HG03378 (cell line): ENCODE measurements around the gene GLRA1.
"Not testable (repeated sequence)": the region's sequence is repeated elsewhere in the genome, so short reads cannot be mapped to it uniquely, and the experiment has no call there.

Experiments
- ATAC-seq: cut with Tn5 transposase; IDR thresholded peaks from one replicate; pipeline ENCODE4 v1.9.1; 2021; ENCODE audit warnings: mild to moderate bottlenecking, moderate library complexity; ENCODE audit not compliant: unreplicated experiment

GLRA1 gene

DNA sequence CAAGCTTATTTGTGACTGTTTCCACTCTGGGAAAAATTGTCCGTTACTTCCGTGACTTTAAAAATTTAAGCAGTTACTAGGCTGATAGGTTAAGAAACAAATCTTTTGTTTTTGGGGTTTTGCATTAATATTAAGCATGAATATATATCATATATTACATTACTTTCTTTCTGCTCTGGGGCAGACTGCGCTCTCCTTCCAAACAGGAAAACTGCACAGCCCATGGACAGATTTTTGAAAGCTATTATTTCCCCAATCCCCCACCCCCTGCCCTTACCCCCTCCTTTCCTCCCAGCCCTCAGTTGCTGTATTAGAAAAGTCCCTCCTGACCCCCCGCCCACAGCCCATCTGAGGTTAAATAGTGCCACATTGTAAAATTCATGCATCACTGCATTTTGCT lies 102.5 kb downstream of the GLRA1 start:
- ATAC-seq: no peak

- no peak for ATAC-seq
Measured at GRCh38 chr5:151820903-151821302, 103.7 kb downstream of the GLRA1 start.

GRCh38 chr5:151820271-151820670 lies 104.4 kb downstream of the GLRA1 start:
- ATAC-seq: no peak

- ATAC-seq: no peak
Measured at GRCh38 chr5:151819830-151820229, 104.8 kb downstream of the GLRA1 start.

GRCh38 chr5:151815051-151815450 lies 109.6 kb downstream of the GLRA1 start:
- no peak for ATAC-seq

DNA sequence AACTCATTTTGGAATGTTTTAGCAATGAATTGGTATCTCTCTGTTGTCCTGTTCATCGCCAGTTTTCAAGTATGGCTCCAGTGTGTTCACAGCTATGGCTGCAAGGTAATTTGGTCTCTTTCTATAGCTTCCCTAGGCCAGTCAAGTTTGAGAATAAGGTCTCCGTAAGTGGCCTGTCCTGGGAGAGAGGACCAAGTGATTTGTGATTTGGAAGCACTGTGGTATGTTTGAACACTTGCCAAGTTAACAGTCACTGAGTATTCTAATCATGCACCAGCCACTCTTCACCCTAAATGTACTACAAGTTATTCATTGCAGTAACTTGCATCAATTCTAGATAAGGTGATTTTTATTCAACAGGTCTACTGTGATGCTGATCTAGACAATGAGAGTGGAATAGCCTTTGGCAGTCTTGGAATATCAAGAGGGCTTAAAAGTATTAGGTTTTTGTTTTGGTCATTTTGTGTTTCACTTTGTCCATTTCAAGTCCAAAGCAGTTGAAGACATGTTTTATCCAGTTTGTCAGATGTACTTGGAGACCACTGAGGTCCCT lies 111.8 kb downstream of the GLRA1 start:
- no peak for ATAC-seq

DNA sequence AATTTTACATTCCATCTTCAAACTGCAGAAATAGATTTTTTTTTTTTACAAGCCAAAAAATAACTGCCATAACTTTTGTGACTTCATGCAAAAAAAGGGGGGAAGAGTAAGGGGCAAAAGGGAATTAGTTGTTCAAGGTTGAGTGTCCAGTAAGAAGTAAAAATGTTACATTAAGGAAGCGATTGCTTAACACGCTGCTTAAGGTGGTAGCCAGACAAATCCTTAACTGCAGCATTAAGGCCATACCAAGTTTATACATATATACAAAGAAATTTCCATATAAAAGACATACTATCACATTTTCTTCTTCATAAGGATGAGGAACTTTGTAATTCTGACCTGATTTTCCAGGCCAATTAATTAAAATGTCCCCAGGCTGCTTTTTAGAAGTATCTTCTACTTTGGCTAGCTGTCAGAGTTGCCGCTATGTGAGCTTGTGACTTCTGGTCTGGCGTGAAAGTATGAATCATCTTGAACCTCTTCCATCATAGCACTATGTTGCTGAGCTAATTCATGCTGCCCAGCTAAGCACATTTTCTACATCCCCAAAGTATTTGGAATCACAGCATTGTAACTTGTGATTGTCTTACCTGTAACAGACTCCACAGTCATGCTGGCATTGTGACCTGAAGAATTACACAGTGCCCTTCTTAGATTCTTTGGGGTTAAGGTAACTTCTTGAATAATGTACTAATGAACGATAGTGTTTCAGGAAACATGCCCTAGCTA lies 112.9 kb downstream of the GLRA1 start:
- no peak for ATAC-seq

DNA sequence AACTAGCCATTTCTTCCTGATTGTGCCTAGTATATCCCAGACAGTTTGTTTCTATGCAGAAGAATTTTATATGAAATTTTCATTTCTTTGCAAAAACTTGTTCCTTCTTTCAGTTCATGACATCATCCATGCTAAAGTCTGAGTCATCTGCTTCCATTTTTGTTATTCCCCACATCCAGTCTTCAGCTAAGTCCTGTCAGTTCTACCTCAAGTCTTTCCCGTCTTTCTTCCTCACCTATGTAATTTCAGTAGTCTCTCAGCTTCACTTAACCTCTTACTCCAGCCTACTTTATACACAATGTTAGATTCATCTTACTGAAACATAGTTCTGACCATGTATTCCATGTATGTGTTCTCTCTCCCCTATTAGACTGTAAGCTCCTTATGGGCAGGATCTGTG lies 113.8 kb downstream of the GLRA1 start:
- no peak for ATAC-seq

DNA sequence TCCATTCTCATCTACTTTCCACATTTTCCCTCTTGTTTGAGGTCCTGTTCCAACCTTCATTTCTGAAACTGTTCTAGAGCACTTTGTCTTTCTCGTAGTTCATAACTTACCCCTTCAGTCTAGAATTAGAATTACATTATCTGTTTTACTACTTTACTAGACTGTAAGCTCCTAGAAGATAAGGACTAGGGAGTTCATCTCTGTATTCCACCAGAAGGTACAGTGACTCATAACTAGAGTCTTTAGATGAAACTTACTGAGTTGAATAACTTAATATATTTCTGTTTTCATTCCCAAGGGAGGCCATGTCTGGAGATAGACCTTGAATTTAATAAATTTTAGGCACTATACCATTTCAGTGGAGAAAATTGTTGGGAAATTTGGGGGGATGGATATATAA lies 114.2 kb downstream of the GLRA1 start:
- ATAC-seq: no peak

- no peak for ATAC-seq
Measured at GRCh38 chr5:151808451-151809169, 116.0 kb downstream of the GLRA1 start.

DNA sequence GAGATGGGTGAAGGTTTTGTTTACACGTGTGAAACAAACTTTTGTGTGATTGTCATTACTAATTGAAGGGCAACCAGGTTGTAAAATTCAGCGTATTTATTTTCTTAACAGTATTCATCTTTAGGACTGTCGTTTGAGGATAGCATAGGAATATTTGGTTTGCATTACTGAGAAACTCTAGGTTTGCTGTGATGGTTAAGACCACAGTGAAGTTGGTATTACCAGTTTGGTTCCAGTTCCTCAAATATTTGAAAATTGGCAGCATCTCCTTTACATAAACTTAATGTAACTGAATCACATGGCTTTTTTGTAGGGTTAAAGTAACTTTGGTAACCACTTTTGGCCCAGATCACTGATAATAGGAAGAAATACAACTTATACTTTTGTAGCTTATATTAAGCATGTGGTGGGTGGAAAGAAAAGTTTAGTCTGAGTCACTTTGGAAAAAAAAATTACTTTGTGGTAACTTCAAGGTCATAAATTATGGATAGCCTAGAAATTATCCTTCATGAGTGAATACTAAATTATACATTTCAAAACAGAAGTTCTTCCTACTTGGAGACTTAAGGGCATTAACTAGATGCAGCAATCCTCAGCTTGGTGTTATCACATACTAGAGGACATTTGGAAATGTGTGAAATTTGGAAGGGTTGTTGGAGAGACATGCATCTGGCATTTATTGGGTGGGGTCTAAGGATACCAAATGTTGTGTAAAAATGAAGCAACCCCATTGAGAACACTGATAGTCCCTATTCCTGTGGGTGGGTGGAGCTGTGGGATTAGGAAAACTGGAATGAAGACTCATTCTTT lies 119.0 kb downstream of the GLRA1 start:
- no peak for ATAC-seq

- no peak for ATAC-seq
Measured at GRCh38 chr5:151800532-151800931, 124.1 kb downstream of the GLRA1 start.

DNA sequence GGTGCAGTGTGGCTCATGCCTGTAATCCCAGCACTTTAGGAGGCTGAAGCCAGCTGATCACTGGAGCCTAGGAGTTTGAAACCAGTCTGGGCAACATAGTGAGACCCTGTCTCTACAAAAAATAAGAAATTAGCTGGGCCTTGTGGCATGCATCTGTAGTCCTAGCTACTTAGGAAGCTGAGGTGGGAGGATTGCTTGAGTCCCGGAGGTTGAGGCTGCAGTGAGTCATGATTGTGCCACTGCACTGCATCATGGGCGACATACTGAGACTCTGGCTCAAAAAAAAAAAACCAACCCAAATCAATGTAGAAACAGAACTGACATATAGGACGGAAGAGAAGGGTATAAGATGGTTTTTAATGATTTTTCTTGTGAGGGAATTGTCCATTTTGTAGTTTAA lies 125.2 kb downstream of the GLRA1 start:
- no peak for ATAC-seq

- ATAC-seq: no peak
Measured at GRCh38 chr5:151798674-151799073, 126.0 kb downstream of the GLRA1 start.

GRCh38 chr5:151795426-151795825 lies 129.2 kb downstream of the GLRA1 start:
- no peak for ATAC-seq

DNA sequence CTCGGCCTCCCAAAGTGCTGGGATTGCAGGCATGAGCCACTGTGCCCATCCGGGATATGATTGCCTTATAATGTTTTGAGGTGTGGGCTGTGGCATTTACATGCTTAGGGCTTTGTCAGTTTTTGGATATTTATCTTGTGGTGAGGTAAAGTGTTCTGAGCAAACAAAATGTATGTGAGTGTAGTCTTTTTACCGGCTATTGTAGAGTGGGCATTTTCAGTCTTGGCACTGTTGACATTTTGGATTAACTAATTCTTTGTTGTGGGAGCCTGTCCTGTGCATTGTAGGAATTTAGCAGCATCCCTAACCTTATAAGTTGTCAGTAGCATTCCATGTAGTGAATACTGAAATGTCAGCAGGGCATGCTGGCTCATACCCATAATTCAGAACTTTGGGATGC lies 131.3 kb downstream of the GLRA1 start:
- ATAC-seq: no peak

DNA sequence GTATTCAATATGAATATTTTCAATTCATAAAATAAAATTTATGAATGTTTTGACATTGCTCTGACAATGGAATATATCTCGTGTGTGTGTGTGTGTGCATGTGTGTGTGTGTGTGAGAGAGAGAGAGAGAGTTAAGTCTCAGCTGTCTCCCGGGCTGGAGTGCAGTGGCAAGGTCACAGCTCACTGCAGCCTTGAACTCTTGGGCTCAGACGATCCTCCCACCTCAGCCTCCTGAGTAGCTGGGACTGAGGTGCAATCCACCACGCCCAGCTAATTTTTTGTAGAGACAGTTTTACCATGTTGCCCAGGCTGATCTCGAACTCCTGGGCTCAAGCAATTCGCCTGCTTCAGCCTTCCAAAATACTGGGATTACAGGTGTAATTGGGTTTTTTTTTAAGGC lies 136.8 kb downstream of the GLRA1 start:
- ATAC-seq: no peak

DNA sequence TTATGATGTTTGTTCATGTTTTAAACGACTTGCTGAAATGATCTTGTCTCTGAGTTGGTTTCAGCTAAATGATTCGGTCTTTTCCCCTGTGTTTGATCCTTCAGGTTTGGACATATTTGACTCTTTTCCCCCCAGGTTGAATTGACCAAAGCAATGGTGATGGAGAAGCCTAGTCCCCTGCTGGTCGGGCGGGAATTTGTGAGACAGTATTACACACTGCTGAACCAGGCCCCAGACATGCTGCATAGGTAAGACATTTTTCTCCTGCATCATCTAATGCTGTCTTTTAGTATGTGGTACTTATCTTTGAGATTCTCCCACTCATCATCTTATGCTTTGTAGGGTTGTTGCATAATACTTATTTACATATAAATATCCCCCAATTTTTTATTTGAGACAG lies 138.2 kb downstream of the GLRA1 start:
- no peak for ATAC-seq

DNA sequence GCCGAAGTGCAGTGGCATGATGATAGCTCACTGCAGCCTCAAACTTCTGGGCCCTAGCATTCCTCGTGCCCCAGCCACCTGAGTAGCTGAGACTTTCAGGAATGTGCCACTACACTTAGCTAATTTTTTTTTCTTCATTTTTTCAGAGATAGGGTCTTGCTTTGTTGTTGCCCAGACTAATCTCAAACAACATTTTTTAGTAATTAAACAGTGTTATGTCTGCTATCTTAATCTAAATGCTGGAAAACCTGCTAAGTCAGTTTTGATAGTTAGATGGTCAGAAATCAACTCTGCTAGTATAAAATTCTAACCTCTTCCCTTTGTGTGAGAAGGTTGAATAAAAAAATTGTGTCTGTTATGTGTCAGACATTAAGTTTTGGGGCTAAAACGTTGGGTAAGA lies 140.5 kb downstream of the GLRA1 start:
- ATAC-seq: no peak

GRCh38 chr5:151783664-151784063 lies 141.0 kb downstream of the GLRA1 start:
- not testable (repeated sequence) for ATAC-seq

- no peak for ATAC-seq
Measured at GRCh38 chr5:151781201-151781600, 143.4 kb downstream of the GLRA1 start.
